Muscle of leg (tissue), 9 donors: ENCODE data around the gene ARHGAP44. TPM values are rescaled to one million over a fixed set of nuclear protein-coding genes. Genes with fewer than 3 reads are reported as not detected.

ENCODE experiments used
- polyA plus RNA-seq, 8 donors: library from polyadenylated mRNA; unstranded; fragments of 120-200 nt; gene quantifications; one replicate each; pipeline versions ENCODE4 v1.2.1 to v1.2.3, GENCODE V29; 2013; ENCODE audit warnings: inconsistent platforms in 1 of 8, low replicate concordance in 1 of 8; ENCODE audit not compliant: insufficient read length in 8 of 8, insufficient read depth in 1 of 8
- total RNA-seq: library from RNA; stranded (reverse); fragments of 120-200 nt; gene quantifications from one replicate; pipeline ENCODE4 v1.2.4, GENCODE V29; 2013

ARHGAP44 gene
- total and polyA plus RNA-seq, 9 donors = 3.0 to 5.5 (median 4.5) TPM

Other genes starting within 250 kb of the ARHGAP44 start
- gene MYOCD, start 123.6 kb upstream of the ARHGAP44 start, total RNA-seq = 0.44 TPM
- 1 to 10 TPM in 2 of 8 donors, under 1 TPM in 6; 0.34 to 1.2 (median 0.74) TPM for gene MYOCD, start 123.6 kb upstream of the ARHGAP44 start, polyA plus RNA-seq
- 35.9 TPM for gene ELAC2, start 228.5 kb downstream of the ARHGAP44 start, total RNA-seq
- gene ELAC2, start 228.5 kb downstream of the ARHGAP44 start, polyA plus RNA-seq = 10 to 100 TPM; 38.4 to 57.2 (median 40.8) TPM